Hematopoietic multipotent progenitor cell treated with erythropoietin and hydrocortisone succinate and interleukin-3 and kit ligand, for 17 days (in vitro differentiated cells): Measurements from ENCODE around the gene JCAD.

Experiments used
- DNase-seq: peaks from one replicate; pipeline ENCODE4 v3.0.0-alpha.2; 2015; ENCODE audit warnings: low spot score

JCAD gene

DNA sequence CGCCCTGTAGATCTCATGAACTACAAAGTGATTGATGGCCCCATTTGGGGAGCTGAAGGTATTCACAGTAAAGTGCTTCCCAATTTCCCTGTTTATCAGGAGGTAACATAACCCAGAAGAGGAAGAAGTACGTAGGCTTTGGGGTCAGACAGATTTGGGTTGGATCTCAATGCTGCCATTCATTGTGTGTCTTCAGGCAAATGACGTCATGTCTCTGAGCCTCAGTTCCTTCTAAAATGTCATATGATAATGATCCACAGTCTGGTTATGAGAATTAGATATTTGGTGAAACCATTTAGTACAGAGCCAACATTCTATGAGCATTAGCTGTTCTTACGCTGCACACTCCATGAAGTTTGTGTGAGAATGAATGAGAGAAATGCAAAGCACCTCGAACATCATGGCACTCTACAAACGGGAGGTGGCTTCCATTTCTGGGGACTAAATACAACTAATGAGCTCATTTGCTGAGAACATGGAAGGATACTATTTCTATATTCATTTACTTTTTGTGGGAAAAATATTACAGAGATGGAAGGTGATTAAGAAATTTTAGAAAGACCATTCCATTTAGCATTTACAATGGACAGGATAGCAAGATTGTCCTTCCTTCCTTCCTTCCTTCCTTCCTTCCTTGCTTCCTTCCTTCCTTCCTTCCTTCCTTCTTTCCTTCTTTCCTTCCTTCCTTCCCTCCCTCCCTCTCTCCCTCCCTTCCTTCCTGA is 13.8 kb upstream of the JCAD start:
- DNase-seq = no peak

DNA sequence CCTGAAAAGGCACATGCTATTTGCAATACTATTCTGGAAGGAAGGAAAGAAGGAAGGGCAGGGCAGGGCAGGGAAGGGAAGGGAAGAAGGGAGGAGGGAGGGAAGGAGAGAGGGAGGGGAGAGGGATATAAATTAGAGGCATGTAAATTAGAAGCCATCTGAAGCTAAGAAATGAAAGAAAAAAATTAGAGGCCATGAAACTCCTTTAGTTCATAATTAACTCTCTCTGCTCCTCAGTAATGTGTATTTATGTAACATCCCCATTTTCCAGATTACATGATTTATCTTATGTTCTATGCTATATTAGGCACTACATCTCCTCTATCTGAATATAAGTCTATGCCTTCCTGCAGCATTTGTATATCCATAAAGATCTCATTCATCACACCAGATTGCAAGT is 12.7 kb upstream of the JCAD start:
- no peak for DNase-seq

- no peak for DNase-seq
Measured at GRCh38 chr10:30070001-30070685, 10.8 kb upstream of the JCAD start.

GRCh38 chr10:30068492-30069223 is 9.3 kb upstream of the JCAD start:
- DNase-seq = no peak

- DNase-seq = no peak
Measured at GRCh38 chr10:30063099-30063498, 3.7 kb upstream of the JCAD start.

DNA sequence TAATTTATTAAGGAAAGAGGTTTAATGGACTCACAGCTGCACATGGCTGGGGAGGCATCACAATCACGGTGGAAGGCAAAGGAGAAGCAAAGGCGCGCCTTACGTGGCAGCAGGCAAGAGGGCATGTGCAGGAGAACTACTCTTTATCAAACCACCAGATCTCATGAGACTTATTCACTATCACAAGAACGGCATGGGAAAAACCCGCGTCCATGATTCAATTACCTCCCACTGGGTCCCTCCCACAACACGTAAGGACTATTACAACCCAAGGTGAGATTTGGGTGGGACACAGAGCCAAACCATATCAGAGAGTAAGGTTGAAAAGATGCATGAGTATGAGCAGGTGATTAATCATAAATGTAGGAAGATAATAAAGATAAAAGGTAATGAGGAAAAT is 3.2 kb upstream of the JCAD start:
- DNase-seq = no peak

GRCh38 chr10:30062090-30062489 is 2.7 kb upstream of the JCAD start:
- no peak for DNase-seq

GRCh38 chr10:30058570-30059132 is 735 bp downstream of the JCAD start:
- DNase-seq = no peak

DNA sequence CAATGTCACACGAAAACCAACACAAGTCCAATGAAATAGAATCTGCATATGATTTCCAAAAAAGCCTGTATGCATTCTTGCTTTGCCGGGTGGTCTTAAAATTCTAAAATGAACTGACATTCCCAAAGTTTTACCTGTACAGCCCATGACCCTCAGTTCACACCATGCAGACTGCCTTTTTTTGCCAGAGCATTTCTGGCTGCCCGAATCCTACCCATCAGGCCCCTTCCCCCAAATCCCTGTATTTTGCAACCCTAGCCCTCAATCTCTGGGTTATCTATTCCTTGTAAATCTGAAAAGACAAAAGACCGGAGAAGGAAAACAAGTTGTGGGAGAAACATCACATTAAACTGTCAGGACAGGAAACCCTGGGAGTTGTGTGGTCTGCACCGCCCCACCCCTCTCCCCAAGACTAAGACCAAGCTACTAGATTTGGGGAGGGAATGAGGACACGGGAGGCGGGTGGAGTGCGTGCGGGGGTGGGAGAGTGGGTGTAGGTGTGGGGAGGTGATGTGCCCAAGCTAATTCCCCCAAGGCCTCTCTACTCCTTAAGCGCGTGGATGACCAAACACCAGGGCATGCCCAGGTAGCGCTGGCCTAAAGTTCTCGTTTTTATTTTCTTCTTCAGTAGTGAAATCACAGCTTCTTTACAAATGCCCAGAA is 1.4 kb downstream of the JCAD start:
- DNase-seq = no peak

DNA sequence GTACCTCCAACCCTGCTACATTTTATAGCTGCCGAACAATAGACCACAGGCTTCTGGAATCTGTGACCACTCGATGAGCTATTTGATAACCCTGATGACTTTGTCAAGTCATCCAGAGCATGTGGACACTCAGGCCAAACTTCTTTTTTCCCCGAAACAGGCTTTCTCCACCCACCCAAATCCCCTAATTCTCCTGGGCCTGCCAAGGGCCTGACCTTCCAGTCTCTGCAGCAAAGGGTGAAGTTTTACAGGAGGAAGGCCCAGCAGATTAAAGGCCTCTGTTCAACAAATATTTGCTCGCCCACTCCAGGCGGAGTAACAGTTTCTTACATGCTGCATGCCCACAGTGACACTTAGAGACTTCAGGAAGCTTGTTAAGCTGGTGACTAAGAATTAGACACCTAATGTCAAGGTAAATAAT is 2.0 kb downstream of the JCAD start:
- DNase-seq = no peak

DNA sequence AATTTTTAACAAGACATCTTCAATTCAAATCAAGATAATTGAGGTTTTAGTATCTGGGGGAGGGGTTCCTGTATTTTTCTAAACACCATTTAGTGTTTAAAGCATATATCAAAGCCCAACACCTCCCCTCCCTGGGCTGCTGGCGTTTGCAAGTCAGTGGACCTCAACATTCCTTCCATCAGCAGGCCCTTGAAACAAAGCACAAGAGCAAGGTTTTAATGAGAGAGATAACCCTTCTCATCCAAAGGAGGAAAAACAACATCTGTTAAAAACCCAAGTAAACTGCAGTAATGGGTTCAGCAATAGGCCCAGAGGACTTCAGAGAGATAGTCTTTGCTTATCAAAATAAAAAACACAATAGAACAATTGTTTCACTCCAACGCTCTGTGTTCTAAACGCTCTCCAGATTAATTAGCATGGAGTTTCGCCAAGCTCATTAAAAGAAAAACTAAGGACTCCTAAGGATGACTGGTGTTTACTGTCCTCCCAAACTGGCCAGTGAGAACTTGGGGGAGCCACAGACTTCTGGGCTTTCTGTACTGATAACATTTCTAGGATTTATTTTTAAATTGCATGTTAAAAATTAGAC is 2.5 kb downstream of the JCAD start:
- no peak for DNase-seq

DNA sequence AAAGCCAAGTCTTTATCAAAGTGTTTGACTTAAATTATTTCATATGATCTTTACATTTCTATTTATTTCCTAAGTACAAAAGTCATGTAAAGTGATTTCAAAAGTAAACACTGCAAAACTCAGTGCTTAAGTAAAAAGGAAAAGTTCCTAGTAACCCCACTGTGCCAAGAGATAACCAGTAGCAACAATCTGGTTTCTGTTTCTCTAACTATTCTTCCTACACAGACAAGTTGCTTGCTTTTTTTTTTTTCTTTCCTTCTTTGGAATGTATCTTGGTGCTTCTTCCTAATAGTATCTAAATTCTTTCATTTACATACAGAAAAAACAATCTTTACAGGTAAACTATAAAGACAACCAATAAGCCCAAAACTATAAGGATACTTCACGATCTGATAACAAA is 3.1 kb downstream of the JCAD start:
- DNase-seq = no peak

- no peak for DNase-seq
Measured at GRCh38 chr10:30055226-30055662, 4.1 kb downstream of the JCAD start.

DNA sequence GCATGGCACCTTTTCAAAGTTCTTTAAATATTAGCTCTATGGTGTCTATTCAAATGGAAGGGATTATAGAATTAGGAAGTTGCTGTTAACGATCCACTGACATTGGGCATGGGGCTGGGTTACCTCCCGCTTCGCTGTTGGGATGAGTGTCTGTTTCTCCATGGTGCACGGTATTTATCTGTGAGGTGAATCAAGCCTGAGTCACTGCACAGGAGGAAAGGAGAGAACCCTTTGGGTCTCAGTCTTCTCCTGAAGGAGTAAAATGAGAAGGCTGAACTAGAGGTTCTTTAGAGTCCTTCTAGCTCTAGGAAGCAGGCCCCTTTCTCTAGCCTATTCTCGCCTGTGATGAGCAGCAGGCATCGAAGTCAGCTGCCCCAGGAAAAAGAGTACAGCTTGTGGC is 7.3 kb downstream of the JCAD start:
- no peak for DNase-seq

GRCh38 chr10:30051220-30051619 is 8.2 kb downstream of the JCAD start:
- DNase-seq = no peak

DNA sequence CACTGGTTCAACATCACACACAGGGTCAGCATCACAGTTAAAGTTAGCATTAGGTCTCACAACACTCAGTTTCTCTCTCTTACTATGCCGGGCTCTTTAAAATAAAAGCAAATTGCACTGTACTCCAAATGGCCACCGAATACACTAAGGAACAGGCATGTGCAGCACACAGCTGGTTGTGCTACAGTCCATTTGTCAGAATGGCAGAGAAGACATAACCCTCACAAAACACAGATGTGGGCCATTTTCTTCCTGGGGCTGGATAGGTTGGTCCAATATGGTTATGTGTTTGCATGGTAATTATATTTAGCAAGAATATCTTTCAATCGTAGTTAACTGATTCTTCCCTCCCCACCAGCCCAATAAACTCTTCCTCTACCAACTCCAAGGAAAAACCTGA is 9.0 kb downstream of the JCAD start:
- DNase-seq = no peak

DNA sequence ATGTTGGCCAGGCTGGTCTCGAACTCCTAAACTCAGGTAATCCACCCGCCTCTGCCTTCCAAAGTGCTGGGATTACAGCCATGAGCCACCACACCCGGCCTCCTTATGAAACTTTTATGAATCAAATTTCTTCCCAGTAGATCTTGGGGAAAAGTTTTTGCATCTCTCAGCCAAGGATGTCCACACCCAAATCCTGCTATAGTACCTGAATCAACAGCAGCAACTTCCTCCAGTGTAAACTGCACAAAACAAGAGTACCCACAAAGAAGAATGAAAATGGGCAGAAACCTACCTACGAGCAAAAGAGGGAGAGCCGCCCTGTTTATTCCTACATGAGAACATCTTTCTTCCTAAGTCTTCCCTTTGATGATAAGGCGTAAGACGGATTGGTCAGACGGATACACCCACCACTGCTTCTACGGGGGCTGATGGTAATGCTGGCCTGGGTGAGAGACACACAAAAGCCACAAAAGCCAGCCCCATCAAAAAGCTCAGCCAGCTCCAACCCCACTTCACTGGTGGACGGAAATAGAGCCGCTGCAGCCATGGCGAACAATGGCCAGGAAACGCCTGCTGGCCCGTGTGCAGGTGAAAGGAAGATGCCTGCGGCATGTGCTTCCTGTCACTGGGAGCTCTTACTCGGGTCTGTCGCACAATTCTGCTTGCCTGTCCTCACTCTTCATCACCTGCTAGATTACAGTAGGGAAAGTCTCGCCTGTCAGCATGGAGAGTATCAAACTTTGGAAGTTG is 10.4 kb downstream of the JCAD start:
- no peak for DNase-seq

- DNase-seq = no peak
Measured at GRCh38 chr10:30047924-30048531, 11.4 kb downstream of the JCAD start.

DNA sequence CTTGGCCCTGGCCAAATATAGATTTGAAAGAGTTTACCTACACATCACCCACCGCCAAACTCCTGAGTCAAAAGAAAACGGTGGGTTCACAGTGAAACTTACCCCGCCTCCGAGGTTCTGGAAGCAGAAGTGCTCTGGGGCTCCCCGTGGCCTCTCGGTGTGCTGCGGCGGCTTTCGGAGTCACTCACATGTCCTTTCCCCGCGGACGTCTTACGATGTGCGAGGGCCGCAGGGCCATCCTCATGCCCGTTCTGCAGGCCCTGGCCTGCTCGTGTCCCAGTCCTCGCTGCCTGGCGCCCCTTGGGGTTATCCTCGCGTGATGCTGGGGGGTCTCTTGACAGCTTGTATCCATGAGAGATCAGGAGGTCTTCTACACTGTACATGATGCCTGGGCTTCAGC is 12.0 kb downstream of the JCAD start:
- no peak for DNase-seq

DNA sequence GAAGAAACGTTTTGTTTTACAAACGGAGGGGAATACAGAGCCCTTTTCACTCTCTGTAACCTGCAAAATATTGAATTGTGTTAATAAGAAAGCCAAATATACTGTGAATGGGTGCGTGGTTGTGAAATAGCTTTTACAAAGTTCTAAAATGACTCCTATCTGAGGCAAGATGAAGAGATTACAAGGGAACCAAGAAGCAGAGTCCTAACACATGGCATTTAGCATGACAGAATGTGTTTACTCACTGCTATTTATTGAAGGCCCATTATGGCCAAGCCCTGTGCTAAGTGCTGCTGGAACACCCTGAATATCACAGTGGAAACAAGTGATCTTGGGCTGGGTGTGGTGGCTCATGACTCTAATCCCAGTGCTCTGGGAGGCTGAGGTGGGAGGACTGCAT is 12.9 kb downstream of the JCAD start:
- no peak for DNase-seq

GRCh38 chr10:30045961-30046360 is 13.4 kb downstream of the JCAD start:
- no peak for DNase-seq
